GM13976 (cell line): ENCODE data around the gene PSMA3.

Source experiments
- DNase-seq: peaks from one replicate; pipeline ENCODE4 v3.0.0; 2012; ENCODE audit warnings: low spot score
- CTCF ChIP-seq: IDR thresholded peaks from 2 replicates; pipeline ENCODE4 v1.5.1; 2012; ENCODE audit warnings: borderline replicate concordance, mild to moderate bottlenecking; ENCODE audit not compliant: insufficient read depth; ENCODE audit errors: extremely low read depth, missing control alignments, control extremely low read depth
- in situ Hi-C: fragments of 300-500 bp; cut with MboI; formaldehyde crosslinking; loops from one replicate; pipeline ENCODE4 v1.12.0; 2022; ENCODE audit warnings: low sequenced_read_pairs, mixed read lengths, inconsistent platforms; ENCODE audit not compliant: unreplicated experiment

PSMA3 gene

GRCh38 chr14:58244556-58245387, at the start of gene PSMA3:
TSS of gene PSMA3 (plus strand) at chr14:58244843. CDS start at chr14:58244921, 78 bp downstream.
- no peak for TF ChIP-seq CTCF
- DNase-seq = peak; percentile 93
- in situ Hi-C loops = no loop called here

DNA sequence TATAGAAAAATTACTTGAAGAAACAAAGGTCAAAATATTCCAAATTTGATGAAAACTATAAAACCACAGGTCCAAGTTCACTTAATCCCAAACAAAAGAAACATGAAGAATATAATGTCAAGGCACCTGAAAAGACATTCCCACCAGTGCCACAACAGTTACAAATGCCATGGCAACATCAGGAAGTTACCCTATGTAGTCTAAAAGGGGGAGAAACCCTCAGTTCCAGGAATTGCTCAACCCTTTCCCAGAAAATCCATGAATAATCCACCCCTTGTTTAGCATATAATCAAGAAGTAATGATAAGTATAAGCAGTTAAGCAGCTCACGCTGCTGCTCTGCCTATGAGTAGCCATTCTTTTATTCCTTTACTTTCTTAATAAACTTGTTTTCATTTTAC, 48.4 kb upstream of the PSMA3 start:
- TF ChIP-seq CTCF = no peak
- in situ Hi-C loops = no loop called here
- no peak for DNase-seq

GRCh38 chr14:58198086-58198485, 46.6 kb upstream of the PSMA3 start:
- in situ Hi-C loops = no loop called here
- TF ChIP-seq CTCF = no peak
- no peak for DNase-seq

DNA sequence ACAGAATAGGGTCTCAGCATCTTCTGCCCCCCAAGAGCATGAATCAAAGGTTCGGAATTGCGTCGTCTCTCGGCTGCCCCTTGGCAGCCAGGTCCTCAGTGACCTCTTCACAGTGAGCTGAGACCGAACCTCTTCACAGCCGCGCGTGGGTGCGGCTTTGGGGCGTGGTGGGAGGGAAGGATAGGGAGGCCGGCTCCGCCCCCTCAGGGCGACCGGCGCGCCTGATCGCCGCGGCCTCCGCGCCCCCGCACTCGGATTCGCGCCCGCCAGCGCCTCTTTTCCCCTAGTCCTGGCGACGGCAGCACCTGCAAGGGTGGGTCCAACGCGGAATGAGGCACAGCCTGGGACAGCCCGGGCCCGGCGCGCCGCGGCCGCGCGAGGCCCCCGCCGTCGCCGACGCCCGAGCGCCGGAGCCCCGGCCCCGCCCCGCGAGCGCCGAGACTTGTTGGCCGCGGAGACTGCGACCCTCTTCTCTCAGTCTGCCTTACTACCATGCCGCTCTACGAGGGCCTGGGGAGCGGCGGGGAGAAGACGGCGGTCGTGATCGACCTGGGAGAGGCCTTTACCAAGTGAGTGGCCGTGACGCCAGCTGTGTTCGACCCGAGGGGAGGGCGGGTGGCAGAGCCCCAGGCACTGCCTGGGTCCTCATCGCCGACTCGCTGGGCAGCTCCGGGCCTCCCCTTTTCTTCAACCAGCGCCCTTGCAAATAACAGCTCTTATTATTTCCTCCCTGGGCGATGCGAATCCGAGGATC, 44.7 kb upstream of the PSMA3 start, which contains the start of gene ACTR10:
ACTR10 (plus strand) TSS at position 424 of the 754 bp plus-strand sequence; CDS start at position 493, 69 bp downstream.
- peak; percentile 90 for DNase-seq
- TF ChIP-seq CTCF = no peak
- in situ Hi-C loops = no loop called here

DNA sequence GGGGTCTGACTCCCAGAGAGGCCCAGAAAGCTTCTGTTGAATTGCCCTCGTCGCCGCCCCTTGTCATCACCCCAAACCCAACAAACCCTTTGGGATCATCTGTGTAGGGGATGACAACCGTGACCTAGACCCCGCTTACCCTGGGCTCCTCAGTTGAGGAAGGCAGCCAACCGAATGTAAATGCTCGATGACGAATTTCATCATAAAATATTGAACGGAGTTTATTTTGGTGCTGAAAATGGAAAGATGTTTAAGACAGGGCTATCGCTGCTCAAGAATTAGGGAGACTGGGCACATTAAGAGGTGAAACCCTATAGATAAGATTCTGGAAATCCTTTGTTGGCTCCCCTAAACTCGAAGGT, 44.2 kb upstream of the PSMA3 start:
- TF ChIP-seq CTCF = no peak
- in situ Hi-C loops = no loop called here
- DNase-seq = no peak

DNA sequence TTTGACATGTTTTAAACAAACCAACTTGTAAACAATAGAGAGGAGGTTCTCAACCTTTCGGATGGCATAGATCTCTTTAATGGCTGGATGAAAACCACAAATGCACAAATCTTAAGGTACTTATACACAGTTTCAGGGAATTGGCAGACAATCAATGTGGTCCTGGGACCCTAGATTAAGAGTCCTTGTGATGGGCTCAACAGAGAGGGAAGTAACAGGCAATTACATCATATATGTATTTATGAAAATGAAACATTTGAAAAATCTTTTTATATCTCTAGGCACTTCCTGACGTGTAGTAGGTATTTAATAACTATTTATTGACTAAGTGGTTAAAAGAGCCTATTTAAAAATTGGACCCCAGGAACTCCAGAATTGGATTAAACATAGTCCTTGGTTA, 43.8 kb upstream of the PSMA3 start:
- no peak for TF ChIP-seq CTCF
- DNase-seq = peak; percentile 19

More for the DNA sequence above, 43.8 kb upstream of the PSMA3 start:
- in situ Hi-C loops = no loop called here
